Liver (tissue), 3 donors: ENCODE measurements around the gene PTBP3.

Experiments used
- ATF3 ChIP-seq: IDR thresholded peaks from 2 replicates; pipeline ENCODE4 v1.6.1; 2016; ENCODE audit warnings: antibody characterized with exemption
- CTCF ChIP-seq: fragments of 150-350 bp; IDR thresholded peaks from 2 replicates; pipeline ENCODE4 v1.5.1; 2017; ENCODE audit warnings: improper control_type of control experiment, low read depth, low read length; ENCODE audit not compliant: missing input control
- JUND ChIP-seq, 2 donors: IDR thresholded peaks; 2 replicates each; pipeline ENCODE4 v1.6.1; 2016; ENCODE audit warnings: antibody characterized with exemption in 2 of 2
- MAX ChIP-seq: IDR thresholded peaks from 2 replicates; pipeline ENCODE4 v1.6.1; 2016; ENCODE audit warnings: antibody characterized with exemption
- NR2F2 ChIP-seq: IDR thresholded peaks from 2 replicates; pipeline ENCODE4 v1.6.1; 2016; ENCODE audit warnings: antibody characterized with exemption
- RAD21 ChIP-seq, 2 donors: IDR thresholded peaks; 2 replicates each; pipeline ENCODE4 v1.6.1; 2016; ENCODE audit warnings: antibody characterized with exemption in 2 of 2, mild to moderate bottlenecking in 2 of 2
- REST ChIP-seq: IDR thresholded peaks from 2 replicates; pipeline ENCODE4 v1.6.1; 2016; ENCODE audit warnings: antibody characterized with exemption, mild to moderate bottlenecking
- SP1 ChIP-seq: IDR thresholded peaks from 2 replicates; pipeline ENCODE4 v1.6.1; 2018; ENCODE audit warnings: antibody characterized with exemption, mild to moderate bottlenecking
- TAF1 ChIP-seq: conservative IDR thresholded peaks from 2 replicates; pipeline ENCODE4 v1.6.1; 2016; ENCODE audit warnings: antibody characterized with exemption, mild to moderate bottlenecking
- YY1 ChIP-seq: IDR thresholded peaks from 2 replicates; pipeline ENCODE4 v1.6.1; 2016; ENCODE audit warnings: antibody characterized with exemption, mild to moderate bottlenecking
- donor health status: healthy.
- donor health status: healthy.

- TF ChIP-seq JUND (IDR thresholded peaks at IDR 0.05) (no peak), CTCF (no peak), REST (no peak), ATF3 (no peak), MAX (no peak), YY1 (no peak), SP1 (no peak), RAD21 (IDR thresholded peaks at IDR 0.05) (no peak), TAF1 (no peak), NR2F2 (no peak)
These were observed 163.2 kb downstream of the PTBP3 start for GRCh38 chr9:112170235-112170634.
